Measurements from ENCODE around the gene CYP4A22. TPM values are rescaled to one million over a fixed set of nuclear protein-coding genes. Genes with fewer than 3 reads are reported as not detected.
"Not testable (repeated sequence)": the region's sequence is repeated elsewhere in the genome, so short reads cannot be mapped to it uniquely, and the experiment has no call there.

CYP4A22 gene
- polyA plus RNA-seq, 3 donors from 2014 or later, result not detected

DNA sequence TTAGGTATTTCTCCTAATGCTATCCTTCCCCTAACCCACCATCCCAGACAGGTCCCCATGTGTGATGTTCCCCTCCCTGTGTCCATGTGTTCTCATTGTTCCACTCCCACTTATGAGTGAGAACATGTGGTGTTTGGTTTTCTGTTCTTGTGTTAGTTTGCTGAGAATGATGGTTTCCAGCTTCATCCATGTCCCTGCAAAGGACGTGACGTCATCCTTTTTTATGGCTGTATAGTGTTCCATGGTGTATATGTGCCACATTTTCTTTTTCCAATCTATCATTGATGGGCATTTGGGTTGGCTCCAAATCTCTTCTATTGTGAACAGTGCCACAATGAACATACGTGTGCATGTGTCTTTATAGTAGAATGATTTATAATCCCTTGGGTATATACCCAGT is 4.6 kb upstream of the CYP4A22 start:
- H3K4me1 Mint-ChIP-seq, H3K36me3 Mint-ChIP-seq, H3K27ac Mint-ChIP-seq, H3K9me3 Mint-ChIP-seq, DNase-seq, H3K4me3 Mint-ChIP-seq: not testable (repeated sequence)
- H3K27me3 Mint-ChIP-seq (ENCODE audit: low read depth in 3 of 3), result peaks cover 3 to 14% (median 5%) of the 10 kb centered on the region in 3 donors

DNA sequence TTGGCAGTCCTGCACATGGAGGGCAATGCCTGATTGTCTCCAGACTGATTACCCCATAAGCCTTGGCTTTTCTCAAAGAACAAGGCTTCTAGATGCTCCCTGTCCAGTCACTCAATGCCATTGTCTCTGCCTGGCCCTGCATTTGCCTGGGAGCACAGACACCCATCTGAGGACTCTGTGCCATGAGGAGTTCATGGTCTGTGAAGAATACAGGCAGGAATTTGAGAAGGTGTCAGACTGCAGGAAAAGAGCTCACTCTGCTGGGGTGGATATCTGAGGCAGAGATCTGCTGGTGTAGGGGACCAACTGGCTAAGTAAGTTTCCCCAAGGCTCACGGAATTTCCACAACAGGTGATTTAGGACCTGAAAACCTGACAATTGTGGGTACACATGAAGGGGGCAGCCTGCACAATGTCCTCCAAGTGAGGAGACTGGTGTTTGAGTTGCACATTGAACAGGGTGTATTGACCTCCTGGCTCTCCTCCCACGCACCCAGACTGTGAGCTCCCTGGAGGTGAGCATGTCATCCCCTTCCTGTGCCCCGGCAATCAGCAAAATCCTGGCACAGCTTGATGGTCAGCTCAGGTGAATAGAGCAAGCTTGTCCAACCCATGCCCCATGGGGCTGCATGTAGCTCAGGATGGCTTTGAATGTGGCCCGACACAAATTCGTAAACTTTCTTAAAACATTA is 829 bp downstream of the CYP4A22 start:
- no peak overlapping the region for H3K4me3 Mint-ChIP-seq
- H3K27ac Mint-ChIP-seq, result no peak overlapping the region
- no peak for DNase-seq

DNA sequence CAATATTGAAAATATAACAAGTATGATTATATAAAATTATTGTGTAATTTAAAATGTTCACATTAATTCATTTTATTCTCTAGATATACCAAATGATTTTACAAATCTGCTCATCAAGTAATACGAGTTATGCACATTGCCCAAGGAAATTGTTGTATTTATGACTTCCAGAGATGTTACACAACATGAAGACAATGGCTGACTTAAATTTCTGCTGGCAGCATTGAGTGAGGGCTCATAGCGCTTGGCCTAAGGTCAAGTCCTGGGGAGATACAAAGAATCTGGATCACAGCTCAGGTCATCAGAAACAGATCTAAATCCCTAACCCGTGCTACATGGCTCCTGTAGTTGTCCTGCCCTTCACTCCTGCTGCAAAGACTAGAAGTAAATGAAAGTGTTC is 3.1 kb downstream of the CYP4A22 start:
- H3K27ac Mint-ChIP-seq; DNase-seq; H3K27me3 Mint-ChIP-seq (ENCODE audit: low read depth in 3 of 3); H3K4me1 Mint-ChIP-seq; H3K4me3 Mint-ChIP-seq; H3K36me3 Mint-ChIP-seq; H3K9me3 Mint-ChIP-seq: not testable (repeated sequence)

More for the DNA sequence above, 829 bp downstream of the CYP4A22 start:
- Mint-ChIP-seq H3K27me3 (ENCODE audit: low read depth in 3 of 3) (peaks cover 2 to 8% (median 5%) of the 10 kb centered on the region in 3 donors), H3K9me3 (no peaks in the 10 kb centered on the region), H3K36me3 (no peaks in the 10 kb centered on the region), H3K4me1 (no peaks in the 10 kb centered on the region)

DNA sequence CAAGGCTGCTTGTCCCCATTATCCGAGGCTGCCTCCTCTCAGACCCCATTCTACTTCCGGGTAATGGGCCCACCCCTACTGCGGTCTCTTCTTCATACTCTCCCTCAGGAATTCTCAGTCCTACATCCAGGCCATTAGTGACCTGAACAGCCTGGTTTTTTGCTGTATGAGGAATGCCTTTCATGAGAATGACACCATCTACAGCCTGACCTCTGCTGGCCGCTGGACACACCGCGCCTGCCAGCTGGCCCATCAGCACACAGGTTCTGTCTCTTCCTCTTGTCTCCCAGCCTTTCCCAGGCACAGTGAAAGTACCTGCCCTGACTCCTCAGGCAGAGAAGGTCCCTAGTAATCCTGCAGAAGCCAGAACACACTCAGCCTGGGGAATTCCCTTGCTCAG is 6.4 kb downstream of the CYP4A22 start:
- H3K9me3 Mint-ChIP-seq; DNase-seq; H3K36me3 Mint-ChIP-seq; H3K27ac Mint-ChIP-seq; H3K4me3 Mint-ChIP-seq; H3K4me1 Mint-ChIP-seq; H3K27me3 Mint-ChIP-seq (ENCODE audit: low read depth in 3 of 3): not testable (repeated sequence)

DNA sequence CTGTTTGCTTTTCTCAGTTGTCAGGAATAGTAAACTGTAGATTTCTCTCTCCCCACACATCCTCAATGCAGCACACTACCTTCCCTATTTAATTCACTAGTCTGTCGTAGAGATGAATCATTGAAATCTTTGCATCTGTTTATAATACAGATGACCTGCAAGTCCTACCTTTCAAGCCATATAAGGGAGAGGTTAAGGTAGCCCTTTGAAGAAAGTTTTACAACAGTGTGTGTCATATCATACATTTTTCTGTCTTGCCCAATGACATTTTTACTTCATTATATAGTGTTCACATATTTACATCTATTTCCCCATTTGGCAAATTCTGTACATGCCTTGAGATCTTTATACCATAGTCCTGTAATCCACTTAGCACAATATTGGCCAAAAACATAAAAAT is 9.3 kb downstream of the CYP4A22 start:
- DNase-seq; H3K36me3 Mint-ChIP-seq; H3K4me1 Mint-ChIP-seq; H3K27ac Mint-ChIP-seq; H3K4me3 Mint-ChIP-seq; H3K9me3 Mint-ChIP-seq; H3K27me3 Mint-ChIP-seq (ENCODE audit: low read depth in 3 of 3): not testable (repeated sequence)

DNA sequence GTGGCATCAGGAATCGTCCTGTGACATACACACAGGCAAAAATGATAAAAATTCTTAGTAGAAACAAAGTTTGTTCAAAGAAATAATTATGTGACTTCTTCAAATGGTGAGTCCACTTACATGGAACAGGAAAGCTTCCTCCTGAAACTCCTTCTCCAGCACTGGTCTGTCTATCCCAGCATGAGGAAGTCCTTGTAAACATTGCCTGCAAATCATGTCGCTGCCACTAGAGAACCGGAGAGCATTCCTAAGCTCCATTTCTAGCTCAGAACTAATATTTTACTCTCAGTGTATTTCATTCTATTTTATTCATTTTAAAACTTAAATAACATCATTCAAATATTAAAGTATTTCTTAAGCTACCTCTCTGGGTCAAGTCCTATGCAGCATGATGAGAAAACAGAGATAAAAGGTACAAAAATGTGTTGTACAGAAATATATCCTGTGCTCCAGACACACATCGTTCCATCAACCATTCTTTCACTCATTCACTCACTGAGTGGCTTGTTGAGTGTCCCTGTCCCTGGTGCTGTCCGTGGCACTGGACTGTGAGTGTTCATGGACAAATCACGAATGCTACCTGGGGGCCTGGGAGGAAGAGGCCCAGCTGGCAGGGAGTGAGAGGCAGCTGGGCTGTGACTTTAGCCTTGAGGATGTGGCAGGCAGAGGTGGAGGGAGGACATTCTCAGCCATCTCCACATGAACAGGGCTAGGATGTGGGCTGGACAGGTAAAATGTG is 10.0 kb downstream of the CYP4A22 start:
- no peaks in the 10 kb centered on the region for H3K36me3 Mint-ChIP-seq
- H3K27ac Mint-ChIP-seq, result no peak overlapping the region
- no peak for DNase-seq
- peaks cover 0 to 9% (median 9%) of the 10 kb centered on the region in 3 donors for H3K27me3 Mint-ChIP-seq (ENCODE audit: low read depth in 3 of 3)
- H3K4me1 Mint-ChIP-seq, result no peaks in the 10 kb centered on the region
- no peaks in the 10 kb centered on the region for H3K9me3 Mint-ChIP-seq
- no peak overlapping the region for H3K4me3 Mint-ChIP-seq

DNA sequence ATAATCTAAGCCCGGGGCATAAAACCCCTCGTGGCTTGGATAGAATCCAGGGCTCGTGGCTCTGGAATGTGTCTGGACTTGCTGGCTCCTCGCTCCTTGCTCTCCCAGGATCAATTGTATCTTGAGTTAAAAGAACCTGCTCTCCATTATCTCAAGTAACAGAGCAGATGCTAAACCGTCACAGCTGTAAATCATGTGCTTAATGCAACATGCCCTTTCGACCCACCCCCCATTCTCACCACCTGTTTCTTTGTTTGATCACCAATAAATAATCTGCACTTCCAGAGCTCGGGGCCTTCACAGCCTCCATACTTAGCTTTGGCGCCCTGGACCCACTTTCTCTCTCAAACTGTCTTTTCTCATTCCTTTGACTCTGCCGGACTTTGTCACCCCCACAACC is 11.9 kb downstream of the CYP4A22 start:
- not testable (repeated sequence) for H3K4me1 Mint-ChIP-seq, H3K9me3 Mint-ChIP-seq, DNase-seq, H3K36me3 Mint-ChIP-seq, H3K27ac Mint-ChIP-seq, H3K4me3 Mint-ChIP-seq
- H3K27me3 Mint-ChIP-seq (ENCODE audit: low read depth in 3 of 3), result peaks cover 0 to 19% (median 9%) of the 10 kb centered on the region in 3 donors

DNA sequence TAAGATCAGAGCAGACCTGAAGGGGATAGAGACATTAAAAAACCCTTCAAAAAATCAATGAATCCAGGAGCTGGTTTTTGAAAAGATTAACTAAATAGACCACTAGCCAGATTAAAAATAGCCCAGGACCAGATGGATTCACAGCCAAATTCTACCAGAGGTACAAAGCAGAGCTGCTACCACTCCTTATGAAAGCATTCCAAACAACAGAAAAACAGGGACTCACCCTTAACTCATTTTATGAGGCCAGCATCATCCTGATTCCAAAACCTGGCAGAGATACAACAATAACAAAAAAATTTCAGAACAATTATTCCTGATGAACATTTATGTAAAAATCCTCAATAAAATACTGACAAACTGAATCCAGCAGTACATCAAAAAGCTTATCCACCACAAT is 19.2 kb downstream of the CYP4A22 start:
- H3K9me3 Mint-ChIP-seq, H3K4me3 Mint-ChIP-seq, H3K36me3 Mint-ChIP-seq, DNase-seq, H3K27ac Mint-ChIP-seq, H3K4me1 Mint-ChIP-seq: not testable (repeated sequence)
- H3K27me3 Mint-ChIP-seq (ENCODE audit: low read depth in 3 of 3), result peaks cover 2 to 28% (median 3%) of the 10 kb centered on the region in 3 donors

DNA sequence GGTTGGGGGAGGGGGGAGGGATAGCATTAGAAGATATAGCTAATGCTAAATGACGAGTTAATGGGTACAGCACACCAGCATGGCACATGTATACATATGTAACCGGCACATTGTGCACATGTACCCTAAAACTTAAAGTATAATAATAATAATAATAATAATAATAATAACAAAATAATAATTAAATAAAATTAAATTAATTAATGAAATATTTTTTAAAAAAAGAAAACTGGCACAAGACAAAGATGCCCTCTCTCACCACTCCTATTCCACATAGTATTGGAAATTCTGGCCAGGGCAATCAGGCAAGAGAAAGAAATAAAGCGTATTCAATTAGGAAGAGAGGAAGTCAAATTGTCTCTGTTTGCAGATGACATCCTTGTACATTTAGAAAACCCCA is 20.7 kb downstream of the CYP4A22 start:
- peaks cover 2 to 18% (median 3%) of the 10 kb centered on the region in 3 donors for H3K27me3 Mint-ChIP-seq (ENCODE audit: low read depth in 3 of 3)
- H3K4me3 Mint-ChIP-seq, H3K27ac Mint-ChIP-seq, DNase-seq, H3K4me1 Mint-ChIP-seq, H3K9me3 Mint-ChIP-seq, H3K36me3 Mint-ChIP-seq: not testable (repeated sequence)

DNA sequence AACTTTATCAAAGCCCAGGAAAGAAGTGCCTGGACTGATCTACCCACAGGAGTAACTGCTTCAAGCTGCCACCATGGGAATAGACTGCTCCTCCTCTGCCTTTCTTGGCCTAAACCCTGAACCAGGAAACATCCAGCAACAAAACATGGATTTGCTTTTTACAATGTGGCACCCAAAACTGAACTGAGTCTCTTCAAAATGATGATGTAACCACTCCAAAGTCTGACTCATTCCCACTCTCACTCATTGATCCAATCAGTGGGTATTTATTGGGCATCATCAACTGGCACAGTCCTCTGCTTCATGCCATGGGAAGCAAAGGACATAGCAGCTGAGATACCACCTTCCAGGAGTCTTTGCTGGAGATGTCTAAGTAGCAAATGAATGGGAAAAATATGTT is 23.5 kb downstream of the CYP4A22 start:
- no peak for DNase-seq
- H3K4me1 Mint-ChIP-seq, result no peaks in the 10 kb centered on the region
- H3K4me3 Mint-ChIP-seq, result no peak overlapping the region
- peaks cover 1 to 7% (median 1%) of the 10 kb centered on the region in 3 donors for H3K27me3 Mint-ChIP-seq (ENCODE audit: low read depth in 3 of 3)
- H3K27ac Mint-ChIP-seq, result no peak overlapping the region
- no peaks in the 10 kb centered on the region for H3K36me3 Mint-ChIP-seq
- peaks cover 0 to 10% (median 2%) of the 10 kb centered on the region in 6 donors for H3K9me3 Mint-ChIP-seq

DNA sequence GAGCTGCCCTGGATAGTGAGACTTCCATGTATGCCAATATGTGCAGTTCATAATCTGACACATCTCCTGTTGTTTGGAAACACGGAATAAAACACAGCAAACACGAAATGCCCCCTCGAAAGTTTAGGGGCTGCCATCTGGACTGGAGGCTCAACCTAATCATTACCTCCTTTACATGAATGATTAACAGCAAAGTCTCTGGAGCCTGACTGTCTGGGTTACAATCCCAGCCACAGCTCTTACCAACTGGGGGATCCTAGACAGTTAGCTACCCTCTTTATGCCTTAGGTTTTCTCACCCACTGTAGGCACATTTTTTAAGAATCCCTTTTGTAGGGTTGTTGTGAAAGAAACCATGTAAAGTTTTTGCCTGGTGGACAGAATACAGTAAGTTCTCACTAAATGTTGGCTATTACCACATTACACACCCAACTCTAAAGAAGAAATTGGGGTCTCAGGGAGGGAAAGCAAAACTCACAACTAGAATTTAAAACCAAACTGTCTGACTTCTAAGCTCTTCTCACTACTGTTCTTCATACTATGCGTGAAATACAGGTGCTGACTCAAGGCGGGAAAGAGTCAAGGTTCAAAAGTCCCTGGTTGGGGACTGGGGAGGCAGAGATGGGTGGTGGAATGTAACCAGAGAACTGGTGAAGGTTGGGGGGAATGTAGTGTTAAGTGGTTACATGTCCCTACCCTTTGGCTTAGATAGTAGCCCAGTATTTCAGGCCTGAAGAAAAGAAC is 24.2 kb downstream of the CYP4A22 start:
- Mint-ChIP-seq H3K27me3 (ENCODE audit: low read depth in 3 of 3) (peaks cover 1 to 2% (median 1%) of the 10 kb centered on the region in 3 donors), H3K4me3 (no peak overlapping the region), H3K36me3 (no peaks in the 10 kb centered on the region), H3K9me3 (peaks cover 0 to 5% (median 0%) of the 10 kb centered on the region in 6 donors), H3K27ac (no peak overlapping the region), H3K4me1 (no peaks in the 10 kb centered on the region)
- no peak for DNase-seq

DNA sequence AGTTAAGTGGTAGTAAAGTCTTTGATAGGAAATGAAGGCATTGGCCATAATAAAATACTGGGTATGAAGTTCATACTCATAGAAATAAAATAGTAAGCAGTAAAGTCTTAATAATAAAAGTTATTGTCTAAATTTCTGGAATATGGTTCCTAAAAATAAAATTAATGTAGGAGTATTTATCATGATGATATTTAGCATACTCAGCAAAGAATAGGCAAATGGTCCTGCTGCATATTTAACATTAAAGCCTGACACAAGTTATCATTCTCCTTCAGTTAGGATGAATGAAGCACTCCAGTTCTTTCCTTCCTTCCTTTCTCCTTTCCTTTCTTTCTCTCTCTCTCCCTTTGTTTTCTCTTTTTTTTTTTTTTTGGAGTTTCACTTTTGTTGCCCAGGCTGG is 27.3 kb downstream of the CYP4A22 start:
- Mint-ChIP-seq H3K27ac (no peak overlapping the region), H3K9me3 (peaks cover 0 to 4% (median 0%) of the 10 kb centered on the region in 6 donors), H3K36me3 (no peaks in the 10 kb centered on the region), H3K27me3 (ENCODE audit: low read depth in 3 of 3) (peaks cover 1 to 11% (median 1%) of the 10 kb centered on the region in 3 donors), H3K4me1 (no peaks in the 10 kb centered on the region), H3K4me3 (no peak overlapping the region)
- no peak for DNase-seq

DNA sequence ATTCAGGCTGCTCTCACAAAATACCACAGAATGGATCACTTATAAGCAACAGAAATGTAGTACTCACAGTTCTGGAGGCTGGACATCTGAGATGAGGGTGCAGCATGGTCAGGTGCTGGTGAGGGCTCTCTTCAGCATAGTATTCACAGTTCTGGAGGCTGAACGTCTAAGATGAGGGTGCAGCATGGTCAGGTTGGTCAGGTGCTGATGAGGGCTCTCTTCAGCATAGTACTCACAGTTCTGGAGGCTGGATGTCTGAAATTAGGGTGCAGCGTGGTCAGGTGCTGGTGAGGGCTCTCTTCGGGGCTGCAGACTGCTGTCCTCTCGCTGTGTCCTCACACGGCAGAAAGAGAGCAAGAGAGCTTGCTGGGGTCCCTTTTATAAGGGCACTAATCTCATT is 35.5 kb downstream of the CYP4A22 start:
- H3K27ac Mint-ChIP-seq, result no peak overlapping the region
- no peak for DNase-seq
- H3K36me3 Mint-ChIP-seq, result no peaks in the 10 kb centered on the region
- H3K4me3 Mint-ChIP-seq, result no peak overlapping the region
- H3K9me3 Mint-ChIP-seq, result no peaks in the 10 kb centered on the region
- peaks cover 1 to 6% (median 3%) of the 10 kb centered on the region in 3 donors for H3K27me3 Mint-ChIP-seq (ENCODE audit: low read depth in 3 of 3)
- peaks cover 0 to 4% of the 10 kb centered on the region in 2 donors for H3K4me1 Mint-ChIP-seq

DNA sequence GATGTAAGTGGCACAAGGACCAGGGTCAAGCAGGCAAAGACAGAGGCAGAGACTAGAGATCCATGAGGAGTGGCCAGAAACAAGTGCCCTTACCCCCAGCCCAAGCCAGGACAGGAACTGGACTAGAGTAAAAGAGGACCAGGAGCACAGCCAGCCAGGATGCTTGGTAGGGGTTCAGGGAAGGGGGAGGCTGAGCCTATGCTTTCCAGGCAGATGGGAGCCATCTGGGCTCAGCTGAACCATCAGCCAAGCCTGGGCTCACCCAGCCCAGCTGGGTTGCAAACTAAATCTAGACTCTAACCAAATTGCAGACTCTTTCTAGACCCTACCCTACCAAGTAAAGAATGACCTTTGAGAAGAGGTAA is 37.4 kb downstream of the CYP4A22 start:
- H3K27me3 Mint-ChIP-seq (ENCODE audit: low read depth in 3 of 3), result peaks cover 8 to 11% (median 9%) of the 10 kb centered on the region in 3 donors
- H3K36me3 Mint-ChIP-seq, result no peaks in the 10 kb centered on the region
- H3K9me3 Mint-ChIP-seq, result no peaks in the 10 kb centered on the region
- DNase-seq, result no peak
- H3K4me1 Mint-ChIP-seq, result peaks cover 9 to 11% of the 10 kb centered on the region in 2 donors
- H3K4me3 Mint-ChIP-seq, result no peak overlapping the region
- H3K27ac Mint-ChIP-seq, result no peak overlapping the region
